ENCODE results near the gene NFILZ.

NFILZ gene

DNA sequence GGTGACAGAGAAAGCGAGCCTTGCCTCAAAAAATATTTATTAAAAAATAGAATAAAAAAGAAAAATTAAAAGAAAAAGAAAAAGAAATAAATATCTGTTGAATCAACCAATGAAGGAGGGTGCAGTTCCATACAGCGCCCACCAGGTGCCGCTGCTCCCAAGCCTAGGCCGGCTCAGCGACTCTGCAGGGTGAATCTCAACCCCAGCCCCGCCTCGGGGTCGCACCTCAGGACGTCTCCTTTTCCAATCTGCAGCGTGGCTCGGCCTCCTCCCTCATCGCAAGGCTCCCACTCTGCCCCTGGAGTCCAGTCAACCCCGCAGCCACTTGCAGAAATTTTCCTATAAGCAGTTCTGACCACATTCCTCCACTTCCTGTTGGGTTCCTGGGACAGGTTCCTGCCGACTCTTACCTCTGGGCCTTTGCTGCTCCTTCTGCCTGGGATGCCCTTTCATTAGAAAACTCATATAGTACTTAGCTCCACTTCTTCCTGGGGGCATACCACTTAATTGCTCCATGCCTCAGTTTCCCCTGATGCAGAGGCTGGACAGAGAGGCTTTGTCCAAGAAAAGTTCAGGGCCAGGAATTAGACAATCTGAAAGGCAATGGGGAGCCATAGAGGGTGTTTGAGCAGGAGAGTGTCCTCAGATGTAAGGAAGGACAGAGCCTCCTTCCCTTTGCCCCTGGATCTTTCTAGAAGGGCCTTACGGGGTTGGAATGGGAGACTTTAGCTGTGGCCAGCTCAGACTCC lies 24.3 kb downstream of the NFILZ start:
- DNase-seq (ENCODE audit: low read depth, low spot score) = peak; percentile 35
- in situ Hi-C loops (cut with HindIII; ENCODE audit: low sequenced_read_pairs) = no loop called here
- H3K4me3 ChIP-seq (ENCODE audit: low read depth, low read length) = no peak overlapping the region

DNA sequence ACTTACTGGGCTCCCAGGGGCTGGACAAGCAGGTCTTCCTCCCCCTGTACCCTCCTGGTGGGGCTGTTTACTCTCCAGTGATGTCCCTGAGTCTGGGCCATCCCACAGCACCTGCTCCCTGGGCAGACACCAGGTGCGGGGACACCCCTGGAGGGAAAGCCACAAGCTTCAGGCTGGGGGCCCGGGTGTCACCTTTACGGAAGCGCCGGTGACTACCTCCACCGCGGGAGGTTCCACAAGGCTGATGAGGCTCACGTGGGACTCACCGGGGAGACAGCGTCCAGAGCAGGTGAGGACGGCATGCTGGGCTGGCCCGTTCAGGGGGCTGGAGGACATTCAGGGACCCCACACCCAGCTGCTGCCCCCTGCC lies 24.9 kb downstream of the NFILZ start:
- in situ Hi-C loops (cut with HindIII; ENCODE audit: low sequenced_read_pairs) = no loop called here
- DNase-seq (ENCODE audit: low read depth, low spot score) = no peak
- H3K4me3 ChIP-seq (ENCODE audit: low read depth, low read length) = no peak overlapping the region
- TF ChIP-seq, protein P1, sequence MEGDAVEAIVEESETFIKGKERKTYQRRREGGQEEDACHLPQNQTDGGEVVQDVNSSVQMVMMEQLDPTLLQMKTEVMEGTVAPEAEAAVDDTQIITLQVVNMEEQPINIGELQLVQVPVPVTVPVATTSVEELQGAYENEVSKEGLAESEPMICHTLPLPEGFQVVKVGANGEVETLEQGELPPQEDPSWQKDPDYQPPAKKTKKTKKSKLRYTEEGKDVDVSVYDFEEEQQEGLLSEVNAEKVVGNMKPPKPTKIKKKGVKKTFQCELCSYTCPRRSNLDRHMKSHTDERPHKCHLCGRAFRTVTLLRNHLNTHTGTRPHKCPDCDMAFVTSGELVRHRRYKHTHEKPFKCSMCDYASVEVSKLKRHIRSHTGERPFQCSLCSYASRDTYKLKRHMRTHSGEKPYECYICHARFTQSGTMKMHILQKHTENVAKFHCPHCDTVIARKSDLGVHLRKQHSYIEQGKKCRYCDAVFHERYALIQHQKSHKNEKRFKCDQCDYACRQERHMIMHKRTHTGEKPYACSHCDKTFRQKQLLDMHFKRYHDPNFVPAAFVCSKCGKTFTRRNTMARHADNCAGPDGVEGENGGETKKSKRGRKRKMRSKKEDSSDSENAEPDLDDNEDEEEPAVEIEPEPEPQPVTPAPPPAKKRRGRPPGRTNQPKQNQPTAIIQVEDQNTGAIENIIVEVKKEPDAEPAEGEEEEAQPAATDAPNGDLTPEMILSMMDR (IDR thresholded peaks at IDR 0.05; ENCODE audit: low read depth, low read length) = no peak

More for the DNA sequence above, 24.3 kb downstream of the NFILZ start:
- TF ChIP-seq, protein P1 (IDR thresholded peaks at IDR 0.05; ENCODE audit: low read depth, low read length) = peak; percentile 98

DNA sequence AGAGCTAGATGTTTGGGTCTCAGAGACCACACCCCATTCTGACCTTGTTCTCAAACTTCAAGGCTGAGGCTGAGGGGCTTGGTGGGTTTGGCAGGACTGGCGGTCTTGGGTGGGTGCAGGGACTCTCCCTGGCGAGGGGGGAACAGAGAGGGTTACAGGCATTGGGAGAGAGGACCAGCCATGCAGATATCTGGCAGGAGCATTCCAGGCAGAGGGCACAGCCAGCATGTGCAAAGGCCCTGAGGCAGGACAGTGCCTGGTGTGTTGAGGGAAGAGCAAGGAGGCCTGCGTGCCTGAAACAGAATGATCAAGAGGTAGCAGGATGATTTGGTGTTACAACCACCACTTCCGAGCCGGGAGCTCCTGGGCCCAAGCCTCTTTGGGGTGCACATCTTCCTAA lies 27.4 kb downstream of the NFILZ start:
- no peak for DNase-seq (ENCODE audit: low read depth, low spot score)
- in situ Hi-C loops (cut with HindIII; ENCODE audit: low sequenced_read_pairs) = no loop called here
- TF ChIP-seq, protein P1 (IDR thresholded peaks at IDR 0.05; ENCODE audit: low read depth, low read length) = no peak
- no peak overlapping the region for H3K4me3 ChIP-seq (ENCODE audit: low read depth, low read length)

DNA sequence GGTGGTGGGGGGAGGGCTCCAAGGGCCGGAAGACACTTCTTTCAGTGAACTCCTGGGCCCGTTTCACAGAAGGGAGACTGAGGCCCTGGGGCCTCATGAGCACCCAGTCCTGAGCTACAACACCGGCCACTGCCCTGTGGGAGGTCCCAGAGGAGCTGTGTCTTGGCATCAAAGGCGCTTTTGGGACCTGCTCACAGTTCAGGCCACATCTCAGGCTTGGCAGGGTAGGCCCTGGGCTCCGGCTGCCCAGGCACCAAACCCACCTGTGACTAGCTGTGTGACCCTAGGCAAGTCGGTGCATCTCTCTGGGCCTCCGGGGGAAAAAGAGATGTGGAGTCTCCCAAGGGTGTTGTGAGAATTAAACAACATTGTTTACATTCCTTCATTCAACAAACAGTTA lies 29.5 kb downstream of the NFILZ start:
- DNase-seq (ENCODE audit: low read depth, low spot score) = no peak
- TF ChIP-seq, protein P1 (IDR thresholded peaks at IDR 0.05; ENCODE audit: low read depth, low read length) = no peak
- H3K4me3 ChIP-seq (ENCODE audit: low read depth, low read length) = no peak overlapping the region
- in situ Hi-C loops (cut with HindIII; ENCODE audit: low sequenced_read_pairs) = no loop called here

DNA sequence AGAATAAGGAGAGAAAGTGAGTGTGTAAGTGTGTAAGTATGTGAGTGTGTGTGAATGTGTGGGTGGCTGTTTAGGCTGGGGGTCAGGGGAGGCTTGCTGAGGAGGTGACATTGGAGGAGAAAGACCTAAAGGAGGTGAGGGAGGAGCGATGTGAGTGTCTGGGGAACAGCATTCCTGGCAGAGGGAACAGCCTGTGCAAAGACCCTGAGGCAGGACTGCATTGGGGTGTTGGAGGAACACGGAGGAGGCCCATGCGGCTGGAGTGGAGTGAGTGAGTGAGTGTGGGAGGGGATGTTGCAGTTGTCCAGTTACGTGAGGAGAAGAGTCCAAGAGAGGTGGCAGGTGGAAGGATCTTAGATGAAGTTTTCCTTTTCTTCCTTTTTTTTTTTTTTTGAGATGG lies 31.8 kb downstream of the NFILZ start:
- no peak overlapping the region for H3K4me3 ChIP-seq (ENCODE audit: low read depth, low read length)
- TF ChIP-seq, protein P1 (IDR thresholded peaks at IDR 0.05; ENCODE audit: low read depth, low read length) = no peak
- in situ Hi-C loops (cut with HindIII; ENCODE audit: low sequenced_read_pairs) = no loop called here
- DNase-seq (ENCODE audit: low read depth, low spot score) = no peak

DNA sequence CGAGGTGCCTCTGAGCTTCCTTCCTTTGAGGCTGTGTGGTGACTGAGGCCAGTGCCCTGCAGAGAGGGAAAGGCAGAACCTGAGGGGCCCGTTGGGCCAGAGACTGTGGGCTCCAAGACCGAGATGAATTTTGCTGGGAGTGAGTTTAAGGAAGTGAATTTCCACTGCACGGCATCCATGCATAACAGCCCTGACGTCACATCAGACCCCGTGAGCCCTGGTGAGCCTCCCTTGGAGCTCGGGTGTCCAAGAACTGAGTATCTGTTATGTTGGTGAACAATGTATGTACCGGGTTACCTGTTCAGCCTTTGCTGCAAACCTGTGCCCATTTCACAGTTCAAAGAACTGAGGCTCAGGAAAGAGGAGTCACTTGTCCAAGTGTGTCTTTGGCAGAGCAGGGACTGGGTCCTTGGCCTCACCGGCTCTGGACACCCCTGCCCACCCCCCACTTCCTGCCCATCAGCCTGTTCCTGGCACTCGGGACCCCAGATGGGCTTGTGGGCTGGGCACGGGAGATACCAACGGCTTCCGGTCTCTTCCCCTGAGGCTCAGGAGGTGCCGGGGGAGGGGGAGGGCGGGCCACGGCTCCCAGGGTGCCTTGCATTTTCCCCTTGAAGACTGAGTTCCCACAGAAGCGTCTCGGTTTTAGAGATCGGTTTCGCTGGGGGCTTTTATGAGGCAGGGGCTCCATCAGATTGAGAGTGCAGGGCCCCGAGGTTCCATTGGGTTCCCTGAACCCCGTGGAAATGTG lies 33.7 kb downstream of the NFILZ start:
- in situ Hi-C loops (cut with HindIII; ENCODE audit: low sequenced_read_pairs) = no loop called here
- TF ChIP-seq, protein P1 (IDR thresholded peaks at IDR 0.05; ENCODE audit: low read depth, low read length) = no peak
- H3K4me3 ChIP-seq (ENCODE audit: low read depth, low read length) = no peak overlapping the region
- DNase-seq (ENCODE audit: low read depth, low spot score) = no peak
